ENCODE data around the gene GJC2. TPM values are rescaled to one million over a fixed set of nuclear protein-coding genes. Genes with fewer than 3 reads are reported as not detected.
A peak's percentile ranks its signal among the peaks of the same experiment; 100 is the strongest.

GJC2 gene
- total RNA-seq, 4 donors from 2014 or later: 0.88 to 0.94 TPM; not detected in 2

- Histone ChIP-seq H3K9me3 (no peaks in the 10 kb centered on the region), H3K27ac (no peak overlapping the region), H3K4me3 (no peak overlapping the region), H3K4me1 (no peaks in the 10 kb centered on the region), H3K27me3 (no peaks in the 10 kb centered on the region), H3K36me3 (peaks cover 0 to 3% (median 0%) of the 10 kb centered on the region in 3 donors)
- TF ChIP-seq POLR2A (IDR thresholded peaks at IDR 0.05) (no peak), CTCF (IDR thresholded peaks at IDR 0.05) (no peak)
- peak in 1 of 3 donors; percentile 38 for DNase-seq
Measured at GRCh38 chr1:228180271-228180958, 30.7 kb downstream of the GJC2 start.

GRCh38 chr1:228180959-228181644 lies 31.4 kb downstream of the GJC2 start:
- H3K4me3 ChIP-seq: no peak overlapping the region
- H3K4me1 ChIP-seq: no peaks in the 10 kb centered on the region
- peak in 1 of 3 donors; percentile 30 for DNase-seq
- TF ChIP-seq POLR2A (IDR thresholded peaks at IDR 0.05) (no peak), CTCF (IDR thresholded peaks at IDR 0.05) (no peak)
- no peaks in the 10 kb centered on the region for H3K9me3 ChIP-seq
- no peaks in the 10 kb centered on the region for H3K27me3 ChIP-seq
- no peak overlapping the region for H3K27ac ChIP-seq
- no peaks in the 10 kb centered on the region for H3K36me3 ChIP-seq

- Histone ChIP-seq H3K27me3 (no peaks in the 10 kb centered on the region), H3K9me3 (no peaks in the 10 kb centered on the region), H3K36me3 (no peaks in the 10 kb centered on the region), H3K27ac (no peak overlapping the region), H3K4me3 (no peak overlapping the region), H3K4me1 (no peaks in the 10 kb centered on the region)
- TF ChIP-seq POLR2A (IDR thresholded peaks at IDR 0.05) (no peak), CTCF (IDR thresholded peaks at IDR 0.05) (no peak)
- peak in 1 of 3 donors; percentile 30 for DNase-seq
Measured at GRCh38 chr1:228181645-228182034, 31.9 kb downstream of the GJC2 start.

GRCh38 chr1:228182296-228183030 lies 32.7 kb downstream of the GJC2 start:
- Histone ChIP-seq H3K27me3 (no peaks in the 10 kb centered on the region), H3K9me3 (no peaks in the 10 kb centered on the region), H3K27ac (no peak overlapping the region), H3K36me3 (no peaks in the 10 kb centered on the region), H3K4me1 (no peaks in the 10 kb centered on the region), H3K4me3 (no peak overlapping the region)
- peak in 1 of 3 donors; percentile 8 for DNase-seq
- TF ChIP-seq POLR2A (IDR thresholded peaks at IDR 0.05) (no peak), CTCF (IDR thresholded peaks at IDR 0.05) (no peak)

- Histone ChIP-seq H3K27ac (no peak overlapping the region), H3K4me3 (no peak overlapping the region), H3K4me1 (no peaks in the 10 kb centered on the region), H3K36me3 (no peaks in the 10 kb centered on the region), H3K9me3 (peaks cover 0 to 4% (median 0%) of the 10 kb centered on the region in 4 donors), H3K27me3 (no peaks in the 10 kb centered on the region)
- DNase-seq: peak in 1 of 3 donors; percentile 36
- no peak for TF ChIP-seq CTCF (IDR thresholded peaks at IDR 0.05)
- no peak for TF ChIP-seq POLR2A (IDR thresholded peaks at IDR 0.05)
Measured at GRCh38 chr1:228184152-228184551, 34.4 kb downstream of the GJC2 start.

Data from Peyer's patch (tissue), 4 donors.